Measurements from ENCODE around the gene ZBTB5. TPM values are rescaled to one million over a fixed set of nuclear protein-coding genes. Genes with fewer than 3 reads are reported as not detected.
A peak's percentile ranks its signal among the peaks of the same experiment; 100 is the strongest.
"Not testable (repeated sequence)": the region's sequence is repeated elsewhere in the genome, so short reads cannot be mapped to it uniquely, and the experiment has no call there.

Gene ZBTB5
- total RNA-seq, 2 donors from 2014 or later = 9.9 to 13.2 TPM

DNA sequence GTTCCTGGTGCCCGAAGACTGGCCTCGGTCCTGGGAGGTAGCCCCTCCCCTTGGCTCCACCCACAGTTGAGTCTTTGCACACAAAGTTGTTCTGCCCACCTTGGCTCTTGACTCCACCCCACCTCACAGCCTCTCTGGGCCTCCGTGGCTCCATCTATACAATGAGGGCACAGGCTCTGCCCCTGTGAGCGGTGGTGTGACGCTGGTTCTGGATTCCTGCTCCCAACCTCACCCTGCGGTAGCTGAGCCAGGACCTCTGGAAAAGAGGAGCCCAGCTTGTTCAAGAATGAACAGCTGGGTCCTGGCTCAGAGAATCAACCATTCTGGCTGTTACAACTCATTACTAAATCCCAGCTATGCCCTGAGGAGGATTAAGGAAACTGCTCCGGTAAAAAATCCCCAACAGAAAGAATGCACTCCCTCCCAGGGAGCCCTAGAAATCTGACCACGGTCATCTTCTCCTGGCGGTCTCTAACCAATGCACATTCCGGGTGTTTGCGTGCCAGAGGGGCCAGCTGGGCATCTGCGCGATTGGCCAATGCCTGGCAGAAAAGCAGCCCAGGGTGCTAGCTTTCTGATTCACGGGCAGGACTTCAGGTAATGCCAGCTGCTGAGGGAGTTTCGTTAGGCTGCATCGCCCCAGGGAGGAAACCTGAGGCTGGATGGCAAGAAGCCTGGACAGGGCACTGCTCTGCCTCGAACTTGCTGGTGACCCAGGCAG lies 52.7 kb downstream of the ZBTB5 start:
- peaks cover 4% of the 10 kb centered on the region for H3K27me3 Mint-ChIP-seq (ENCODE audit: low read depth)

DNA sequence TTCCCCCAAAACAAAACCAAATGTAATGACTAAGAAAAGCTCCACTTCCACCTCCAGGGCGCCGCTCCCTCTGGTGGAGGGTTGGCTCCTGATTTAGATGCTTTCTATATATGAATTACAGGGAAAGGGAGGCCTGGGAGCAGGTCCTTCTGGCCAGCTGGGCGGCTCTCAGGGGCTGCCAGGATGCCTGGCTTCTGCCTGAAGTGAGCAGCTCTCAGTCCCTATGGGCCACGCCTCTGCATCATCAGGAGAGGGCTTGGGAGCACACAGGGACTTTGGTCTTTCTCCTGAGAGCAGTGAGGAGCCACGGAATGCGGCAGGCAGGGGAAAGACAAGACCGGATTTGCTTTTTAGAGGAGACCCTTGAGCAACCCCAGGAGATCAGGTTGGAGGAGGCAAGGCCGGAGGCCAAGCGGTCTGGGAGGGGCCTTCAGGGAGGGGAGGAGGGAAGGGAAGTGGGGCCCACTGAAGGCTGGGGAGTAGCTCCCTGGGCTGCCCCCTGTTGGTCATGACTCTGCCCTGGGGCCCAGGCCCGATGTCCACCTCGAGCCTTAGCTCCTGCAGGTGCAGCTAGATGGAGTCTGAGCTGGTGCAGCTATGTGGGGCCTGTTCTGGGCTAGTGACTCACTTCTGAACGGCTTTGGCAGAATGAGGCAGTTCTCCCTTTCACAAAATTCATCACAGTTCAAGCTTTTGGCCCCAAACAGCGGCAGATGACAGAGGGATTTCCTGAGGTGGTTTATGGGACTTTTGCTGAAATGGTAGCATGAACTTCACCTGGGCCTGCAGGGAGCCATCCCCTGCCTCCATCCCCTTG lies 54.1 kb downstream of the ZBTB5 start:
- peaks cover 58% of the 10 kb centered on the region for H3K4me1 Mint-ChIP-seq (ENCODE audit: low read depth)
- H3K9me3 Mint-ChIP-seq = no peaks in the 10 kb centered on the region
- peak overlapping the region; percentile 65 to 68 for H3K4me3 Mint-ChIP-seq
- H3K27me3 Mint-ChIP-seq (ENCODE audit: low read depth) = peaks cover 4% of the 10 kb centered on the region
- peak overlapping the region; percentile 70 for H3K27ac Mint-ChIP-seq
- no peaks in the 10 kb centered on the region for H3K36me3 Mint-ChIP-seq (ENCODE audit: insufficient read depth in 2 of 2)
- ATAC-seq (replicated peaks in 1 of 2) (peak; percentile 67 to 71), DNase-seq (peak; percentile 68 to 74)

More for the DNA sequence above, 52.7 kb downstream of the ZBTB5 start:
- H3K36me3 Mint-ChIP-seq (ENCODE audit: insufficient read depth in 2 of 2) = no peaks in the 10 kb centered on the region
- no peaks in the 10 kb centered on the region for H3K9me3 Mint-ChIP-seq
- H3K4me1 Mint-ChIP-seq (ENCODE audit: low read depth) = peaks cover 54% of the 10 kb centered on the region
- H3K4me3 Mint-ChIP-seq = peak overlapping the region; percentile 46 to 65
- ATAC-seq (replicated peaks in 1 of 2) (no peak), DNase-seq (no peak)
- H3K27ac Mint-ChIP-seq = peak overlapping the region; percentile 79

DNA sequence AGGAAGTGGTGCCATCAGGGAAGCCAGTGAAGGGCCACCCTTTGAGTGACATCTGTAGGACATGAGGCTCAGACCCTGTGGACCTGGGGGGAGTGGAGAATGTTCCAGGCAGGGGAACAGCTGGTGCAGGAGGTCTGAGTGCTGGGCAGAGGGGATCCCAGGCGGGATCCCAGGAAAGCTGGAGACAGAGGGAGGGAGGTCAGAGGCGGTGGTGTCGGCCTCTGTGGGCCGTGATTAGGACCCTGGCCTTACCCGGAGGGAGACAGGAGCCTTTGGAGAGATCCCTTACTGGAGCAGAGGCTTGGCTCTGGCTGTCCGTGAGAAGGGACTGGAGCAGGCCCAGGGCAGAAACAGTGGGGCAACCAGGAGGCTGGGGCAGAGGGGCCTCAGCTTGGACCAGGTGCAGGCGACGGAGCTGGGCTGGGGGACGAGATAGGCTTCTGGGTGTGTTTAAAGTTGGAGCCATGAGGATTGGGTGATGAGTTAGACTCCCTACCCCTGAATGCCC lies 54.8 kb downstream of the ZBTB5 start:
- Mint-ChIP-seq H3K9me3 (no peaks in the 10 kb centered on the region), H3K4me3 (peak overlapping the region; percentile 65 to 68), H3K27ac (peak overlapping the region; percentile 47), H3K27me3 (ENCODE audit: low read depth) (peaks cover 6% of the 10 kb centered on the region), H3K4me1 (ENCODE audit: low read depth) (peaks cover 56% of the 10 kb centered on the region), H3K36me3 (ENCODE audit: insufficient read depth in 2 of 2) (no peaks in the 10 kb centered on the region)
- ATAC-seq (replicated peaks in 1 of 2) (no peak), DNase-seq (no peak)

DNA sequence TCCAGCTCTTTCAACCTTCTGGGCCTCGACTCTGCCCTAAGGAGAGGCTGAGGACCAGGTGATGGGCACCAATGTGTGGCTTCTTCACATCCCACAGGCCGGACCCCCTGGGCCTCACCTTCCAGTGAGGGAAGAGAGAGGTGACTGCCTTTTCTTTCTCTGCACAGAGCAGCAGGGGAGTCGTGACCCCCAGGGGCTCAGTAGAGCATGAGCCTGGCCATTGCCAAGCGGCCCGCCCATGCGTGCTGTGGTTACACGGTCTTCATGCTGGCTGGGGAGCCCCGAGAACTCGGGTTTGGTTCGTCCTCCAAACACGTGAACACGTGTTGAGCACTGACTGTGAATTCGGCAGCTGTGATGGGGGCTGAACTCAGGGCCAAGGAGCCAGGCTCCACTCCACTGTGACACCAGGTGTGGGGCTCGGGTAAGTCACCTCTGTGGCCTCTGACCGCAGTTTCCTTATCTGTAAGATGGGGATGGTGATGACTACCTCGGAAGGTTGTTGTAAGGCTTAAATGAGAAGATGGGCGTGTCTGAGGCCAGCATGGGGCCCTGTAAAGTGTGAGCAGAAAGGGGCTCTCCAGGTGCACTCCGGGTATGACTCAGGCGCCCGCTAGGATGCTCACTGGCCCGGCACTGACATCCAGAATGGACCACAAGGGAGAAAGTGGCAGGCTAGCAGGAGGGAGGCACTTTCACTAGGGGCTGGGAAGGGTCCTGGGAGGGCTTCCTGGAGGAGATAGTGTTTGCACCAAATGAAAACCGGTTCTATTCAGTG lies 56.1 kb downstream of the ZBTB5 start:
- Mint-ChIP-seq H3K27me3 (ENCODE audit: low read depth) (peaks cover 6% of the 10 kb centered on the region), H3K27ac (peak overlapping the region; percentile 36), H3K36me3 (ENCODE audit: insufficient read depth in 2 of 2) (no peaks in the 10 kb centered on the region), H3K9me3 (no peaks in the 10 kb centered on the region), H3K4me3 (peak overlapping the region; percentile 43 to 66), H3K4me1 (ENCODE audit: low read depth) (peaks cover 46% of the 10 kb centered on the region)
- peak; percentile 87 for DNase-seq
- peak; percentile 88 to 89 for ATAC-seq (replicated peaks in 1 of 2)

DNA sequence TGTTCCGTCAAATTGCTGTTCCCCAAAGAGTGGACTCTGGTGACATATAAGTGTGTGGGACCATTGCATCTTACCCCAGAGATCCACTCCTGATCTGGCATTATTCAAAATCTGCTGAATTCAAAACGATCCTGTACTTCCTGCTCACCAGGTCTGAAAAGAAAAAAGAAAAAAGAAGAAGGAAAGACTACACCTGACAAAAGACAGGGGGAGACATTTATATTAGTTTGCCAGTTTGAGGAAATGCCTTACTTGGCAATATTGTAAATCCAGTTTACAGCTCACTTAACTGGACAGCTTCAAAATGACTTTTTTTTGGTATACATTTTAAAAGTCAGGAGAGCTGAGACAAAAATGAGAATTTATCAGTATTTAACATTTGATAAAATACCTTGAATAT lies 57.8 kb downstream of the ZBTB5 start:
- Mint-ChIP-seq H3K4me3 (no peak overlapping the region), H3K36me3 (ENCODE audit: insufficient read depth in 2 of 2) (no peaks in the 10 kb centered on the region), H3K9me3 (no peaks in the 10 kb centered on the region), H3K4me1 (ENCODE audit: low read depth) (peaks cover 54% of the 10 kb centered on the region), H3K27me3 (ENCODE audit: low read depth) (peaks cover 6% of the 10 kb centered on the region), H3K27ac (no peak overlapping the region)
- DNase-seq (no peak), ATAC-seq (replicated peaks in 1 of 2) (no peak)

DNA sequence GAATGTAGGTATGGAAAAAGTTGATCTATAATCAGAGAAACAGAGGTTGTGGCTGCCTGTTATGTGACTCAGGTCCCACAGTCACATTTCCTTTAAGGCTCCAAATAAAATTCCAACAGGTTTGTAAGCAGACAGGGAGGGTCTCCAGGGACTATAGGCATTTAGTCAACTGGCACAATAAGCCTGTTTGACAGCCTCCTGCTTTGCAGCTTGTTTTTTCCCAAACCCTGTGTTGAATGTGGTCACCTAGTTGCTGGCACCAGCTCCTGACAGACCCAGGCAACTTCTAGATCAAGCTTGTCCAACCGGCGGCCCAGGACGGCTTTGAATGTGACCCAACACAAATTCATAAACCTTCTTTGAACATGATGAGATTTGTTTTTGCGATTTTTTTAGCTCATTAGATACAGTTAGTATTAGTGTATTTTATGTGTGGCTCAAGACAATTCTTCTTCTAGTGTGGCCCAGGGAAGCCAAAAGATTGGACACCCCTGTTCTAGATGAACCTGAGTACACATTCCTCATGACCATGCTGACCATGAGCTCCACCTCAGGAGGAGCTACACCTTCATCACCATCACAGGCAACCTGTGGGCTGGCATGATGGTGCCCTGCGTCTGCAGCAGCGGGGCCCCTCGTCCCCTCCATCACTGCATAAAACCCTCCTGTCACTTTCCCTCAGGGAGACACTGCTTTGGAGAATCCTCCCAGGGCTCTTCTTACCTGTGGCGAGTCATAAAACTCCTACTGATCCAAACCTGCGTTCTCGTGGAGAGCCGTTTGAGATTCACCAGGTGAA lies 58.4 kb downstream of the ZBTB5 start:
- DNase-seq (no peak), ATAC-seq (replicated peaks in 1 of 2) (no peak)
- peaks cover 49% of the 10 kb centered on the region for H3K4me1 Mint-ChIP-seq (ENCODE audit: low read depth)
- H3K27me3 Mint-ChIP-seq (ENCODE audit: low read depth) = peaks cover 6% of the 10 kb centered on the region
- no peaks in the 10 kb centered on the region for H3K36me3 Mint-ChIP-seq (ENCODE audit: insufficient read depth in 2 of 2)
- no peak overlapping the region for H3K27ac Mint-ChIP-seq
- no peaks in the 10 kb centered on the region for H3K9me3 Mint-ChIP-seq
- H3K4me3 Mint-ChIP-seq = no peak overlapping the region

DNA sequence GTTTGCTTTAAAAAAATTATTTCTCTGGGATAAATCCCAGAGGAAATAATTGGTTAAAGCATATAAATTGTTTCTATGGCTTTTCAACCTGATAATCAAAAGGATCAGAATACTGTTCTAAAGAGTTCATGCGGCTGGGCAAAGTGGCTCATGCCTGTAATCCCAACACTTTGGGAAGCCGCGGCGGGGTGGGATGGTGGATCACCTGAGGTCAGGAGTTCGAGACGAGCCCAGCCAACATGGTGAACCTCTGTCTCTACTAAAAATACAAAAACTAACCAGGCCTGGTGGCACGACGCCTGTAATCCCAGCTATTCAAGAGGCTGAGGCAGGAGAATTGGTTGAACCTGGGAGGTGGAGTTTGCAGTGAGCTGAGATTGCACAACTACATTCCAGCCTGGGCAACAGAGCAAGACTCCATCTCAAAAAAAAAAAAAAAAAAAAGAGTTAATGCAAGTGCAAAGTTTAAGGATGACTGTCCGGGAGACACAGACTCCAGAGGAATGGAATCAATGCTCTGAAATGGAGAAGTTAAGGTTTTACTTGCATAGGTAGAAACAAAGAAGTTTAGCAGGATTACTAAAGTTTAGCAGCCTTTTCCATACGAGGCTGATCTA lies 59.4 kb downstream of the ZBTB5 start:
- Mint-ChIP-seq H3K9me3 (no peaks in the 10 kb centered on the region), H3K36me3 (ENCODE audit: insufficient read depth in 2 of 2) (no peaks in the 10 kb centered on the region), H3K4me3 (no peak overlapping the region), H3K27me3 (ENCODE audit: low read depth) (peaks cover 6% of the 10 kb centered on the region), H3K27ac (no peak overlapping the region), H3K4me1 (ENCODE audit: low read depth) (peaks cover 39% of the 10 kb centered on the region)
- ATAC-seq (replicated peaks in 1 of 2) (no peak), DNase-seq (no peak)

DNA sequence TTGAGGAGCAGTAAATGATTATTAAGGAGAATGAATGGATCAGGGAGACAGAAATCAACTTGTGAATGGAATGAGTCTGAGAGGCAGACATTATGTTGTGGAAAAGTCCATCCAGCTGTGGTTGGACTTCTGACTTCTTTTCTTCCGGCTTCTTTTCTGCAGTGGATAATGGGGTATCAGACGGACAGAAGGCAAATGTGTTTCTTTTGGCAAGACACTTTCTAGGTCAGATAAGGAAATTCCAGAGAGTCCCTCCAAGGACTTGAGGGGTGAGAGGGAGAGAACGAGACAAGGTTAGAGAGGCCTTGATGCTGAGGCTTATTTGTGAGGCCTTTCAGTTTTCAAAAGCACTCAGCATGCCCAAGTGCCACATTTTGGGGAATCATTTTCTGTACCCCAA lies 59.9 kb downstream of the ZBTB5 start:
- DNase-seq (no peak), ATAC-seq (replicated peaks in 1 of 2) (no peak)
- H3K27ac Mint-ChIP-seq = no peak overlapping the region
- H3K36me3 Mint-ChIP-seq (ENCODE audit: insufficient read depth in 2 of 2) = no peaks in the 10 kb centered on the region
- peaks cover 6% of the 10 kb centered on the region for H3K27me3 Mint-ChIP-seq (ENCODE audit: low read depth)
- H3K9me3 Mint-ChIP-seq = no peaks in the 10 kb centered on the region
- H3K4me3 Mint-ChIP-seq = no peak overlapping the region
- peaks cover 34% of the 10 kb centered on the region for H3K4me1 Mint-ChIP-seq (ENCODE audit: low read depth)

DNA sequence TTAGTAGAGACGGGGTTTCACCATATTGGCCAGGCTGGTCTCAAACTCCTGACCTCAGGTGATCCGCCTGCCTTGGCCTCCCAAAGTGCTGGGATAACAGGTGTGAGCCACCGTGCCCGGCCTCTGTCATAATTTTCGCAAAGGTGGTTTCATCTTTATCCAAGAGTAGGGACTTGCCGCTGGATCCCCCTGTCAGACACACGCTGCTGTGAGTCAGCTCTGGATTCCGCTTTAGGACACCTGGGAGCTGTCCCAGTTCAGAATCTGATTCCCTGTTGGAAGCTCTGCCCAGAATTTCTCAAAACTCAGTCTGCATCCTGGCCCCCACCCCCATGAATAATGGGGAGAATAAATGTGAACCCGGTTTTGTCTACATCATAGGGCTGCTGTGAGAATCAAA lies 60.7 kb downstream of the ZBTB5 start:
- peaks cover 6% of the 10 kb centered on the region for H3K27me3 Mint-ChIP-seq (ENCODE audit: low read depth)
- H3K9me3 Mint-ChIP-seq = no peaks in the 10 kb centered on the region
- no peak overlapping the region for H3K27ac Mint-ChIP-seq
- ATAC-seq (replicated peaks in 1 of 2) (no peak), DNase-seq (no peak)
- H3K36me3 Mint-ChIP-seq (ENCODE audit: insufficient read depth in 2 of 2) = no peaks in the 10 kb centered on the region
- no peak overlapping the region for H3K4me3 Mint-ChIP-seq
- H3K4me1 Mint-ChIP-seq (ENCODE audit: low read depth) = peaks cover 26% of the 10 kb centered on the region

DNA sequence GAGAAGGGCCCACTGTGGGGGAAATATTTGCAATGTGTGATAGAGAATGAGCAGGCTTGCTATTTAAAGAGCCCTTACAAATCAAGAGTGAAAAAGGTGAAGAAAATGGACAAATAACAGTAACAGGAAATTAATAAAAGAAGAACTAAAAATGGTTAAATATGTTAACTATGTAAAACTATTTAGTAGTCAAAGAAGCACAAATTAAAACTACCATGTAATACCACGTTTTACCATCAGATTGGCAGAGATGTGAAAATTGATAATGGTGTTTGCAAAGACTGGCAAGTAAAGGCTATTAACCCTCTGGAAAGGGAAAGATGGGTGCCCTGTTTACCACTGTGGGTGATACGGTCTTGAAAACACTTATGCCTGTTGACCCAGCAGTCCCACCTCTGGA lies 65.9 kb downstream of the ZBTB5 start:
- Mint-ChIP-seq H3K4me3 (no peak overlapping the region), H3K36me3 (ENCODE audit: insufficient read depth in 2 of 2) (no peaks in the 10 kb centered on the region), H3K27me3 (ENCODE audit: low read depth) (no peaks in the 10 kb centered on the region), H3K9me3 (no peaks in the 10 kb centered on the region), H3K27ac (no peak overlapping the region), H3K4me1 (ENCODE audit: low read depth) (peaks cover 11% of the 10 kb centered on the region)
- DNase-seq = no peak
- ATAC-seq (replicated peaks in 1 of 2) = no peak

DNA sequence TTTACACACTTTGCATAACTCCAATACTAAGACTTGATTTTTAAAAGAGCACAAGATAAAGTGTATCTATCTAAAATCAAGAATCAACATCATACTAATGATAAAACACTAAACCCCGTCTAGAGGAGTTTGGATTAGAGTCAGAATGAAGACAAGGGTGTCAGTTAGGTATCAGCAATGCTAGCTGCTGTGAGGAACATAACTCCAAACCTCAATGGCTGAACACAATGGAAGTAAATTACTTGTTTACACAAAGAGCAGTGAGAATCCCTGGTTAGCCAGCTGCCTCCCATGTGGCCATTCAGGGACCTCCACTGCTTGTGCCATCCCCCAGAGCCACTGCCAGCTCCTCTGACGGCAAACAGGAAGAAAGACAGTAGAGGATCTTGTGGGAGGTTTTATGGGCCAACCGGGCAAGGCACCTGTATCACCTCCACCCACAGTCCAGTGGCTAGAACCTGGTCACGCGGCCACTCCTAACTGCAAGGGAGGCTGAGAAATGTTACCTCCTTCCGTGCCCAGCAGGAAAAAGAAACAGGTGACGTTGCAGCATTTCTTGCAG lies 66.7 kb downstream of the ZBTB5 start:
- no peaks in the 10 kb centered on the region for H3K9me3 Mint-ChIP-seq
- no peaks in the 10 kb centered on the region for H3K27me3 Mint-ChIP-seq (ENCODE audit: low read depth)
- H3K4me3 Mint-ChIP-seq = no peak overlapping the region
- no peak overlapping the region for H3K27ac Mint-ChIP-seq
- peaks cover 11% of the 10 kb centered on the region for H3K4me1 Mint-ChIP-seq (ENCODE audit: low read depth)
- ATAC-seq (replicated peaks in 1 of 2) (no peak), DNase-seq (no peak)
- no peaks in the 10 kb centered on the region for H3K36me3 Mint-ChIP-seq (ENCODE audit: insufficient read depth in 2 of 2)

DNA sequence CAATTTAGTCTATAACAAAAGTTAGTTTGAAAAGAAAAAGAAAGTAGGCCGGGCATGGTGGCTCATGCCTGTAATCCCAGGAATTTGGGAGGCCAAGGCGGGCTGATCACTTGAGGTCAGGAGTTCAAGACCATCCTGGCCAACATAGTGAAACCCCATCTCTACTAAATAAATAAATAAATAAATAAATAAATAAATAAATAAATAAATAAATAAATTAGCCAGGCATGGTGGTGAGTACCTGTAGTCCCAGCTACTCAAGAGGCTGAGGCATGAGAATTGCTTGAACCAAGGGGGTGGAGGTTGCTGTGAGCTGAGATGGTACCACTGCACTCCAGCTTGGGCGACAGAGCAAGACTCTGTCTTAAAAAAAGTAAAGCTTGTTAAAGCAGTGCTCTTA lies 67.3 kb downstream of the ZBTB5 start:
- H3K27me3 Mint-ChIP-seq (ENCODE audit: low read depth); H3K4me3 Mint-ChIP-seq; H3K9me3 Mint-ChIP-seq; H3K4me1 Mint-ChIP-seq (ENCODE audit: low read depth); H3K36me3 Mint-ChIP-seq (ENCODE audit: insufficient read depth in 2 of 2); ATAC-seq (replicated peaks in 1 of 2); DNase-seq; H3K27ac Mint-ChIP-seq: not testable (repeated sequence)

Data from activated T-cell treated with anti-CD3 and anti-CD28 coated beads, Interleukin-2, amount 50 U/mL, for 72 hours (primary cell).